Activated CD8-positive, alpha-beta T cell treated with anti-CD3 and anti-CD28 coated beads for 36 hours (primary cell): ENCODE results near the gene LARP6. TPM values are rescaled to one million over a fixed set of nuclear protein-coding genes. Genes with fewer than 3 reads are reported as not detected.

Source experiments
- ATAC-seq: fragments of 200-7000 bp; cut with Tn5 transposase; one replicate; pipeline ENCODE4 v1.10.0; 2021; ENCODE audit warnings: mild to moderate bottlenecking, moderate library complexity
- CTCF ChIA-PET: fragments of 350-600 bp; sonication (Branson Sonifier 250); formaldehyde crosslinking; loops from one replicate; lab custom pipeline; 2021; ENCODE audit warnings: antibody characterized with exemption; lab: Charles Lee
- POLR2A ChIA-PET: fragments of 350-600 bp; sonication (Branson Sonifier 250); formaldehyde crosslinking; loops from one replicate; lab custom pipeline; 2021; ENCODE audit warnings: antibody characterized with exemption; lab: Charles Lee
- DNase-seq: peaks from one replicate; pipeline ENCODE4 v3.0.0-alpha.2; 2020
- H3K27ac Mint-ChIP-seq: one replicate; pipeline ENCODE4 v1.8.0; 2021; ENCODE audit warnings: mild to moderate bottlenecking, mixed read lengths
- H3K27me3 Mint-ChIP-seq: one replicate; pipeline ENCODE4 v1.8.0; 2021; ENCODE audit warnings: mixed read lengths
- H3K36me3 Mint-ChIP-seq: one replicate; pipeline ENCODE4 v1.8.0; 2021; ENCODE audit warnings: low read depth, mixed read lengths
- H3K4me1 Mint-ChIP-seq: one replicate; pipeline ENCODE4 v1.8.0; 2021; ENCODE audit warnings: low read depth, mixed read lengths
- H3K4me3 Mint-ChIP-seq: one replicate; pipeline ENCODE4 v1.8.0; 2021; ENCODE audit warnings: mild to moderate bottlenecking, moderate library complexity, mixed read lengths
- H3K9me3 Mint-ChIP-seq: one replicate; pipeline ENCODE4 v1.8.0; 2021; ENCODE audit warnings: mixed read lengths
- CTCF ChIP-seq: fragments of 200-600 bp; IDR thresholded peaks from one replicate; pipeline ENCODE4 v1.8.0; 2022; ENCODE audit warnings: antibody characterized with exemption, mild to moderate bottlenecking
- intact Hi-C: fragments of 100-400 bp; cut with micrococcal nuclease; formaldehyde crosslinking; loops from one replicate; pipeline ENCODE4 v1.10.0; 2022
- total RNA-seq, 2 experiments: library from RNA; stranded (reverse); gene quantifications; one replicate each; pipeline ENCODE4 v1.2.3, GENCODE V29; 2021

Gene LARP6
- total RNA-seq, 2 experiments from 2014 or later: 0.36 to 0.41 TPM

DNA sequence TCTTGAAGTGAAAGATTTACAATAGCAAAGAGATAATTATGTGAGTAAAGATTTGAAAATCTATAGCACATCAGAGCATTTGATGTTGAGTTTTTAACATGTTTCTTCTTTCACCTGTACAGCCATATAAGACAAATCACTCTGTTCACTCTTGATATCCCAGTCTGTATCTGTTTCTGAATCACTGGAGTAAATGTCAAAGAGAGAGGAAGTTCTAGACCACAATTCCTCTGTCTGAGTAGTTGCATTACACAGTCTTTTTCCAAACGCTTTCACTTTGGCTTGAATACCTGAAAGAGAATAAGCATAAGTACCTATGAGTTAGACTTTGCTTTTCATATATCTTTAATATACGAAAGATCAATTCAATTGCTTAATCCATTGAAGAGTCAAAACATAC lies 28.4 kb upstream of the LARP6 start:
- ChIA-PET POLR2A (interaction anchor here (0.6 kb wide), 1 partner anchor 23 kb away, joined by 3 read pairs; no protein-coding TSS in a partner anchor), CTCF (no interaction called here)
- Mint-ChIP-seq H3K27ac (no peak overlapping the region), H3K27me3 (peaks cover 14% of the 10 kb centered on the region), H3K36me3 (no peaks in the 10 kb centered on the region), H3K4me3 (no peak overlapping the region), H3K4me1 (peaks cover 2% of the 10 kb centered on the region), H3K9me3 (no peaks in the 10 kb centered on the region)
- TF ChIP-seq CTCF: no peak
- intact Hi-C loops: no loop called here
- no peak for DNase-seq
- peak; percentile 24 for ATAC-seq

- no peak overlapping the region for H3K4me3 Mint-ChIP-seq
- ChIA-PET POLR2A (no interaction called here), CTCF (interaction anchor here (1.5 kb wide), 1 partner anchor 55 kb away, joined by 3 read pairs; no protein-coding TSS in a partner anchor)
Measured at GRCh38 chr15:70880781-70881180, 26.8 kb upstream of the LARP6 start.

DNA sequence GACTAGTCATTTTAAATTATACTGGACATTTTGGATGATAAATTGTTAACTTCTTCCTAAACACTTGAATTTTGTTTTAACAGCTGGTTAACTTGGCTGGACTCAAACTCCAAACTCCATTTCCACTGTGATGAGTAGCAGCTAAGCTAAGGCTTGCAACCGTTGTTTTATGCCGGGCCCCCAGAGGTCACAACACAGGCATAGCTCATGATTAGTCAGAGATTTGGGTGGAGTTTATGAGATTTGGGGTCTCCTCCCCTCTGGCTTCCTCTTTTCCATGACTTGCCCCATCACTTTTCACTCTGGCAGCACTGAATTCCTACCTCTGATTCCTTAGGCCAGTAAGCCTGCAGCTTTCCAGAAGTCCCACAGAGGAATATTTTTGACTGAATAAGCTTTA lies 25.4 kb upstream of the LARP6 start:
- Mint-ChIP-seq H3K4me1 (peaks cover 2% of the 10 kb centered on the region), H3K9me3 (no peaks in the 10 kb centered on the region), H3K36me3 (no peaks in the 10 kb centered on the region), H3K27ac (no peak overlapping the region), H3K27me3 (peaks cover 18% of the 10 kb centered on the region), H3K4me3 (no peak overlapping the region)
- ATAC-seq: no peak
- TF ChIP-seq CTCF: no peak
- ChIA-PET CTCF (interaction anchor here (0.6 kb wide), 1 partner anchor 157 kb away, joined by 3 read pairs; no protein-coding TSS in a partner anchor), POLR2A (no interaction called here)
- intact Hi-C loops: no loop called here
- DNase-seq: no peak

More at GRCh38 chr15:70880781-70881180, 26.8 kb upstream of the LARP6 start:
- intact Hi-C loops: no loop called here
- Mint-ChIP-seq H3K4me1 (peaks cover 2% of the 10 kb centered on the region), H3K36me3 (no peaks in the 10 kb centered on the region), H3K27ac (no peak overlapping the region), H3K27me3 (peaks cover 21% of the 10 kb centered on the region), H3K9me3 (no peaks in the 10 kb centered on the region)
- DNase-seq (no peak), ATAC-seq (no peak)
- TF ChIP-seq CTCF: no peak

GRCh38 chr15:70876683-70877082 lies 22.7 kb upstream of the LARP6 start:
- no peaks in the 10 kb centered on the region for H3K9me3 Mint-ChIP-seq
- no peaks in the 10 kb centered on the region for H3K4me1 Mint-ChIP-seq
- no peak for DNase-seq
- H3K27me3 Mint-ChIP-seq: peaks cover 24% of the 10 kb centered on the region
- H3K4me3 Mint-ChIP-seq: no peak overlapping the region
- no peak for TF ChIP-seq CTCF
- intact Hi-C loops: no loop called here
- CTCF ChIA-PET: no interaction called here
- ATAC-seq: no peak
- H3K27ac Mint-ChIP-seq: no peak overlapping the region
- POLR2A ChIA-PET: no interaction called here
- no peaks in the 10 kb centered on the region for H3K36me3 Mint-ChIP-seq

- H3K36me3 Mint-ChIP-seq: no peaks in the 10 kb centered on the region
- H3K27me3 Mint-ChIP-seq: peaks cover 24% of the 10 kb centered on the region
- TF ChIP-seq CTCF: no peak
- DNase-seq: no peak
- ChIA-PET CTCF (no interaction called here), POLR2A (interaction anchor here (0.6 kb wide), 1 partner anchor 44 kb away, joined by 4 read pairs; no protein-coding TSS in a partner anchor)
- H3K9me3 Mint-ChIP-seq: no peaks in the 10 kb centered on the region
- no peak overlapping the region for H3K4me3 Mint-ChIP-seq
- intact Hi-C loops: no loop called here
- H3K27ac Mint-ChIP-seq: no peak overlapping the region
- ATAC-seq: no peak
- H3K4me1 Mint-ChIP-seq: no peaks in the 10 kb centered on the region
Measured at GRCh38 chr15:70876011-70876410, 22.1 kb upstream of the LARP6 start.
